ENCODE measurements around the gene FGD6. TPM values are rescaled to one million over a fixed set of nuclear protein-coding genes. Genes with fewer than 3 reads are reported as not detected.

The FGD6 gene
- polyA plus RNA-seq, 1 experiment = 2.1 TPM

GRCh38 chr12:95205685-95206084 is 11.6 kb downstream of the FGD6 start:
- no peak overlapping the region for H3K4me3 ChIP-seq (ENCODE audit: low read depth, low read length)
- TF ChIP-seq CTCF (IDR thresholded peaks at IDR 0.05; ENCODE audit: insufficient read depth, low read depth, low read length) = no peak
- POLR2A ChIA-PET = no interaction called here
- H3K36me3 ChIP-seq (ENCODE audit: control insufficient read depth, insufficient read depth, low read length) = no peaks in the 10 kb centered on the region
- H3K27me3 ChIP-seq (ENCODE audit: control insufficient read depth, insufficient read depth, low read length) = no peaks in the 10 kb centered on the region
- DNase-seq (ENCODE audit: low read depth) = peak; percentile 63
- CTCF ChIA-PET = interaction anchor here (0.9 to 1.5 kb wide), 3 partner anchors 12 to 59 kb away, joined by 3 to 4 read pairs (median 3); partner anchors contain the start of genes FGD6 and VEZT

GRCh38 chr12:95205016-95205624 is 12.1 kb downstream of the FGD6 start:
- Histone ChIP-seq H3K36me3 (ENCODE audit: control insufficient read depth, insufficient read depth, low read length) (no peaks in the 10 kb centered on the region), H3K4me3 (ENCODE audit: low read depth, low read length) (no peak overlapping the region), H3K27me3 (ENCODE audit: control insufficient read depth, insufficient read depth, low read length) (no peaks in the 10 kb centered on the region)
- no peak for DNase-seq (ENCODE audit: low read depth)
- POLR2A ChIA-PET = no interaction called here
- CTCF ChIA-PET = interaction anchor here (0.9 to 1.5 kb wide), 3 partner anchors 12 to 58 kb away, joined by 3 to 4 read pairs (median 3); partner anchors contain the start of genes FGD6 and VEZT
- no peak for TF ChIP-seq CTCF (IDR thresholded peaks at IDR 0.05; ENCODE audit: insufficient read depth, low read depth, low read length)

- no peaks in the 10 kb centered on the region for H3K36me3 ChIP-seq (ENCODE audit: control insufficient read depth, insufficient read depth, low read length)
- DNase-seq (ENCODE audit: low read depth) = no peak
- CTCF ChIA-PET = interaction anchor here (1.4 to 1.5 kb wide), 2 partner anchors 13 to 57 kb away, joined by 3 to 4 read pairs; partner anchors contain the start of genes FGD6 and VEZT
- H3K27me3 ChIP-seq (ENCODE audit: control insufficient read depth, insufficient read depth, low read length) = no peaks in the 10 kb centered on the region
- no peak for TF ChIP-seq CTCF (IDR thresholded peaks at IDR 0.05; ENCODE audit: insufficient read depth, low read depth, low read length)
- no peak overlapping the region for H3K4me3 ChIP-seq (ENCODE audit: low read depth, low read length)
- POLR2A ChIA-PET = no interaction called here
These were observed 13.0 kb downstream of the FGD6 start for GRCh38 chr12:95204141-95204866.

GRCh38 chr12:95203487-95204030 is 13.7 kb downstream of the FGD6 start:
- TF ChIP-seq CTCF (IDR thresholded peaks at IDR 0.05; ENCODE audit: insufficient read depth, low read depth, low read length) = no peak
- no peaks in the 10 kb centered on the region for H3K27me3 ChIP-seq (ENCODE audit: control insufficient read depth, insufficient read depth, low read length)
- no peaks in the 10 kb centered on the region for H3K36me3 ChIP-seq (ENCODE audit: control insufficient read depth, insufficient read depth, low read length)
- H3K4me3 ChIP-seq (ENCODE audit: low read depth, low read length) = no peak overlapping the region
- CTCF ChIA-PET = no interaction called here
- POLR2A ChIA-PET = no interaction called here
- DNase-seq (ENCODE audit: low read depth) = no peak
